Transverse colon (tissue), 4 donors: ENCODE data around the gene MRPS21. TPM values are rescaled to one million over a fixed set of nuclear protein-coding genes. Genes with fewer than 3 reads are reported as not detected.

Experiments
- DNase-seq: peaks from one replicate; pipeline ENCODE4 v3.0.0-alpha.2; 2019
- H3K27ac ChIP-seq, 4 donors: fragments of 200-600 bp; sonication (generic); 2 replicates each; pipeline ENCODE4 v1.5.1; 2016 to 2018; ENCODE audit warnings: inconsistent platforms in 4 of 4
- H3K27me3 ChIP-seq: fragments of 200-600 bp; sonication (generic); 2 replicates; pipeline ENCODE4 v1.5.1; 2017; ENCODE audit warnings: inconsistent platforms
- H3K36me3 ChIP-seq, 4 donors: fragments of 200-600 bp; sonication (generic); 2 replicates each; pipeline ENCODE4 v1.5.1; 2017 to 2019; ENCODE audit warnings: inconsistent platforms in 4 of 4
- H3K4me1 ChIP-seq, 4 donors: fragments of 200-600 bp; sonication (generic); 2 replicates each; pipeline ENCODE4 v1.5.1; 2017 to 2020; ENCODE audit warnings: inconsistent platforms in 4 of 4
- H3K4me3 ChIP-seq, 4 donors: fragments of 200-600 bp; sonication (generic); 1 replicate in 1 of 4; 2 replicates in 3 of 4; pipeline versions ENCODE4 v1.5.1 to v1.6.1; 2017 to 2019; ENCODE audit warnings: inconsistent platforms in 4 of 4
- H3K9me3 ChIP-seq, 2 donors: fragments of 200-600 bp; sonication (generic); 2 replicates each; pipeline ENCODE4 v1.5.1; 2017 to 2019; ENCODE audit warnings: inconsistent platforms in 2 of 2
- CTCF ChIP-seq, 5 experiments: fragments of 200-600 bp in 3 of 5; fragments of 450-650 bp in 2 of 5; sonication (generic) in 3 of 5; IDR thresholded peaks; 1 replicate in 2 of 5; 2 replicates in 3 of 5; pipeline ENCODE4 v1.5.1; 2016 to 2017; ENCODE audit warnings: antibody characterized with exemption in 5 of 5, inconsistent platforms in 3 of 5, mild to moderate bottlenecking in 2 of 5, moderate library complexity in 1 of 5
- EP300 ChIP-seq: sonication (generic); formaldehyde crosslinking; IDR thresholded peaks from one replicate; pipeline ENCODE4 v1.6.1; 2017; ENCODE audit warnings: antibody characterized with exemption, low read depth
- POLR2A ChIP-seq: fragments of 450-650 bp; IDR thresholded peaks from one replicate; pipeline ENCODE4 v1.6.1; 2016; ENCODE audit warnings: antibody characterized with exemption, mild to moderate bottlenecking, moderate library complexity
- POLR2AphosphoS5 ChIP-seq, 3 donors: sonication (generic); formaldehyde crosslinking; IDR thresholded peaks; one replicate each; pipeline ENCODE4 v1.6.1; 2016; ENCODE audit warnings: antibody characterized with exemption in 3 of 3
- WGBS, 2 donors: methylation state at CpG; one replicate each; pipeline ENCODE4 v1.1.5; 2018; ENCODE audit warnings: low coverage in 1 of 2; 5-methylcytosine and 5-hydroxymethylcytosine counted together
- in situ Hi-C, 4 donors: fragments of 200-750 bp; cut with MboI; loops; one replicate each; pipeline versions ENCODE4 v1.15.0 to v1.15.1; 2017; ENCODE audit warnings: low sequenced_read_pairs in 3 of 4, low pct_ligation_motif_present in 1 of 4, low pct_unique_long_range_greater_than_20kb in 1 of 4
- intact Hi-C: fragments of 100-400 bp; cut with DNase I; formaldehyde crosslinking; loops from one replicate; pipeline ENCODE4 v1.15.1; 2023; ENCODE audit warnings: low total_unique reads
- total RNA-seq, 4 donors: library from RNA; depleted of rRNA; stranded (reverse); fragments of >200 nt; gene quantifications; one replicate each; pipeline ENCODE4 v1.1.0, GENCODE V29; 2016

The MRPS21 gene
- 10 to 100 TPM in 3 of 4 donors, 1 to 10 TPM in 1; 8.6 to 31.6 (median 25.7) TPM for total RNA-seq

GRCh38 chr1:150293433-150294253 is at the start of gene MRPS21:
TSS of gene MRPS21 (plus strand) at chr1:150293861. CDS start at chr1:150294367, 506 bp downstream.
- H3K4me3 ChIP-seq, result peak within 1 kb of the TSS; percentile 57 to 70 (median 64)
- WGBS, 2 donors, result 9 to 24% methylated on average over 16 to 43 of the region's 43 CpGs
- intact Hi-C loops, result no loop called here
- peak within 1 kb of the TSS; percentile 80 to 86 (median 83) for H3K27ac ChIP-seq
- in situ Hi-C loops, result no loop called here
- H3K9me3 ChIP-seq, result no peaks in the 10 kb centered on the region
- H3K36me3 ChIP-seq, result peaks cover 0 to 7% (median 0%) of the 10 kb centered on the region in 4 donors
- peak; percentile 90 for DNase-seq
- no peaks in the 10 kb centered on the region for H3K27me3 ChIP-seq
- TF ChIP-seq POLR2AphosphoS5 (IDR thresholded peaks at IDR 0.05) (peak; percentile 57 to 89 (median 84)), CTCF (IDR thresholded peaks at IDR 0.05) (no peak), EP300 (no peak), POLR2A (peak; percentile 70)
- peaks cover 9 to 17% (median 12%) of the 10 kb centered on the region in 4 donors for H3K4me1 ChIP-seq

- no peak overlapping the region for H3K4me3 ChIP-seq
- no peaks in the 10 kb centered on the region for H3K4me1 ChIP-seq
- 73 to 74% methylated on average over 2 of the region's 2 CpGs for WGBS, 2 donors
- intact Hi-C loops (no loop called here), in situ Hi-C loops (no loop called here)
- no peaks in the 10 kb centered on the region for H3K9me3 ChIP-seq
- no peak for DNase-seq
- H3K27ac ChIP-seq, result no peak overlapping the region
- no peaks in the 10 kb centered on the region for H3K27me3 ChIP-seq
- no peak for TF ChIP-seq EP300
- no peak for TF ChIP-seq POLR2A
- no peak for TF ChIP-seq POLR2AphosphoS5 (IDR thresholded peaks at IDR 0.05)
- TF ChIP-seq CTCF (IDR thresholded peaks at IDR 0.05), result no peak
- H3K36me3 ChIP-seq, result no peaks in the 10 kb centered on the region
These were observed 43.7 kb upstream of the MRPS21 start for GRCh38 chr1:150249936-150250335.

- in situ Hi-C loops, result no loop called here
- no peaks in the 10 kb centered on the region for H3K36me3 ChIP-seq
- H3K4me3 ChIP-seq, result peak overlapping the region in 1 of 4 donors; percentile 45
- peaks cover 4% of the 10 kb centered on the region for H3K27me3 ChIP-seq
- no peak for TF ChIP-seq POLR2AphosphoS5 (IDR thresholded peaks at IDR 0.05)
- no peak for TF ChIP-seq CTCF (IDR thresholded peaks at IDR 0.05)
- no peak for TF ChIP-seq POLR2A
- TF ChIP-seq EP300, result no peak
- 0% methylated on average over 1 of the region's 1 CpG for WGBS, 2 donors
- intact Hi-C loops, result no loop called here
- H3K27ac ChIP-seq, result peak overlapping the region; percentile 31 to 77 (median 74)
- no peak for DNase-seq
- H3K4me1 ChIP-seq, result peaks cover 8 to 34% (median 23%) of the 10 kb centered on the region in 4 donors
- no peaks in the 10 kb centered on the region for H3K9me3 ChIP-seq
These were observed 37.5 kb upstream of the MRPS21 start for GRCh38 chr1:150256198-150256553.

GRCh38 chr1:150256554-150257341 is 36.9 kb upstream of the MRPS21 start:
- 20 to 41% methylated on average over 1 to 14 of the region's 14 CpGs for WGBS, 2 donors
- Histone ChIP-seq H3K27ac (peak overlapping the region in 3 of 4 donors; percentile 31 to 75 (median 74)), H3K9me3 (no peaks in the 10 kb centered on the region), H3K4me3 (no peak overlapping the region), H3K27me3 (peaks cover 4% of the 10 kb centered on the region), H3K4me1 (peaks cover 8 to 34% (median 23%) of the 10 kb centered on the region in 4 donors), H3K36me3 (no peaks in the 10 kb centered on the region)
- no peak for DNase-seq
- no peak for TF ChIP-seq EP300
- TF ChIP-seq POLR2AphosphoS5 (IDR thresholded peaks at IDR 0.05), result no peak
- no peak for TF ChIP-seq CTCF (IDR thresholded peaks at IDR 0.05)
- no peak for TF ChIP-seq POLR2A
- in situ Hi-C loops (no loop called here), intact Hi-C loops (no loop called here)
